Amniotic stem cell (primary cell): ENCODE measurements around the gene NDUFB6.
A peak's percentile ranks its signal among the peaks of the same experiment; 100 is the strongest.
"Not testable (repeated sequence)": the region's sequence is repeated elsewhere in the genome, so short reads cannot be mapped to it uniquely, and the experiment has no call there.

Experiments used
- DNase-seq: peaks from one replicate; lab custom pipeline; 2025; lab: John Stamatoyannopoulos, UW

The NDUFB6 gene

DNA sequence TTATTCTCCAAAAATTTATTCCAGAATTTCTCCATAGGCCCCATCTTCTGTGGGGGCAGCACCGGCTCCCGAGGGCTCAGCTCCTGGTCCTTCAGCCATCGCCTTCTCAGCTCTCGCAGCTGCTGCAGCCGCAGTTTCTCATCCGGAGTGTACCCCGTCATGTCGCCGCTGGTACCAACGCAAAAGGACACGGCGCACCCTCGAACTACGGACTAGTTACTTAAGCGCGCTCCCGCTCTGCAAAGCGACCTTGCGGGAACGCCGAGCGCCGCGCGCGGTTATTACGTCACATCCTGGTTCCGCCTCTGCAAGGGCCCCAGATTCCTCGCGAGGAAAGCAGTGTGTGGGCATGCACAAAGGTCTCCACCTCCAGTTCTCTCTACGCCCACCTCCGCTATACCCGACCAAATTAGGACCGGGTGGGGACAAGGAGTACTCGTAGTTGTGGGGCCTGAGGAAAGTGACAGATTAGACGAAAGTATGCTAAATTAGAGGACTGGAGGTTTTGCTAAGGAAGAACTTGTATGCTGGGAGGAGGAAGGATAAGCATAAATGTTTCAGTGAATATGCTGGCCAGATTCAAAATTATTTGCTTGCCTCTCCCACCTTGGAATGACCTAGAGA lies at the start of gene NDUFB6:
NDUFB6 (minus strand) TSS at position 260 of the 624 bp plus-strand sequence; CDS start at position 161, 99 bp downstream.
- peak; percentile 84 for DNase-seq

- DNase-seq, result no peak
Observed at GRCh38 chr9:32618261-32618660, 45.3 kb upstream of the NDUFB6 start.

DNA sequence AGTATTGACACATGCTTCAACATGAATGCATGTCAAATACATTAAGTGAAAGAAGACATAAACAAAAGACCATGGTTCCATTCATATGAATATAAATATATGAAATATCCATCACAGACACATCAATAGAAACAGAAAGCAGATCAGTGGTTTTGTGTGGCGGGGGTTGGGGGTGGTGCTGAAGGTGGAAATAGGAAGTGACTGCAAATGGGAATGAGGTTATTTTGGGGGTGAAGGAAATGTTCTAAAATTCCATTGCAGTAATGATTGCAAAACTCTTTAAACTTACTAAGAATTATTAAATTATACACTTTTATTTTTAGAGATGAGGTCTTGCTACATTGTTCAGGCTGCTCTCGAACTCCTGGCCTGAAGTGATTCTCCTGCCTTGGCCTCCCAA lies 33.9 kb upstream of the NDUFB6 start:
- no peak for DNase-seq

GRCh38 chr9:32603914-32604852 lies 31.2 kb upstream of the NDUFB6 start:
- no peak for DNase-seq

- not testable (repeated sequence) for DNase-seq
Observed at GRCh38 chr9:32599021-32599420, 26.1 kb upstream of the NDUFB6 start.

GRCh38 chr9:32596936-32597335 lies 24.0 kb upstream of the NDUFB6 start:
- no peak for DNase-seq

DNA sequence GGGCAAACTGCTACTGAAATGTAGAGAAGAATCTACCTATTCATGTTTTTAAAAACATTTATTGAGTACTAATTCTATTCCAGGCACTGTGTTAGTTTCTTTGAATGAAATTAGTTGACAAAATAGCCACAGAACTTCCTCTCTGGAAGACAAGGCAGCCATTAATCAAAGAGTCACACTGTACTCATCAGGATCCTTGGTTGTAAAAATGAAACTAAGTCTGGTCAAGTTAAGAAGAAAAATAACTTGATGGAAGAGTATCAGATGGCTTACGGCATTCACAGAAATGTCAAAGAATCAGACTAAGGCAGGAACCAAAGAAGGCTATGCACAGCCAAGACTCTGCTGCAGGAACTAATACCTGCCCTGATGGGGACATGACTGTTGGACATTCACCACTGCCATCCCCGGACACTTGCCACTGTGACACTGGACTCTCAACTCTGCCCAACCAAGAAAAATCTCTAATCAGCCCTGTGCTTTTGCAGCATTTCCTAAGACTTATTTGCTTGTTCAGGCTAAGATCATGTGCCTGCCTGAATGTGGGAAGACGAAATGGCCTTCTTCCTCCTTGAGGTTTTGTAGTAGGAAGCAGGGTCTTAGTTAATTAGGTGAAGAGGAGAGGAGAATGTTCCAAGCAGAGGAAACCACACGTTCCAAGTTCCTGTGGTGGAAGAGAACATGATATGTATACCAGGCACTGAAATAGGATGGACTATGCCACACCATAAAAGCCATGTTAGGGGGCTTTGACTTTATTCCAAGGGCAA lies 23.3 kb upstream of the NDUFB6 start:
- no peak for DNase-seq

GRCh38 chr9:32590898-32591297 lies 17.9 kb upstream of the NDUFB6 start:
- no peak for DNase-seq

DNA sequence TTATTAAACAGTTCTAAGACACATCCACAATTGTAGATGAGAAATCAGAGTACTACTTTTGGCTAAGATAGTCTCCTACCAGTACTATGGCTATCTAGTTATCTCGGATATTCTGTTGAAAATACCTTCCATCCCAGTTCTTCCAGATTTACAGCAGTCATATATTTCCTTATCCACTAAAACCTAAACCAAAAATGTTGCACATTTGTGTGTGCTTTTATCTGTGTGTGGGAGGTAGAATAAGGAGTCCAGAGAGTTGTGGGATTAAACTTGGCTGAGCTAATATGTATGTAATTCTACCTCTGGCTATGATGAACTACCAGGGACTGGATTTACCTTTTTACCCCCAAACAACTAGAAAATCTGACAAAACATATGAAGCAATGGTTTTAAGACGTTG lies 17.5 kb upstream of the NDUFB6 start:
- DNase-seq, result no peak

DNA sequence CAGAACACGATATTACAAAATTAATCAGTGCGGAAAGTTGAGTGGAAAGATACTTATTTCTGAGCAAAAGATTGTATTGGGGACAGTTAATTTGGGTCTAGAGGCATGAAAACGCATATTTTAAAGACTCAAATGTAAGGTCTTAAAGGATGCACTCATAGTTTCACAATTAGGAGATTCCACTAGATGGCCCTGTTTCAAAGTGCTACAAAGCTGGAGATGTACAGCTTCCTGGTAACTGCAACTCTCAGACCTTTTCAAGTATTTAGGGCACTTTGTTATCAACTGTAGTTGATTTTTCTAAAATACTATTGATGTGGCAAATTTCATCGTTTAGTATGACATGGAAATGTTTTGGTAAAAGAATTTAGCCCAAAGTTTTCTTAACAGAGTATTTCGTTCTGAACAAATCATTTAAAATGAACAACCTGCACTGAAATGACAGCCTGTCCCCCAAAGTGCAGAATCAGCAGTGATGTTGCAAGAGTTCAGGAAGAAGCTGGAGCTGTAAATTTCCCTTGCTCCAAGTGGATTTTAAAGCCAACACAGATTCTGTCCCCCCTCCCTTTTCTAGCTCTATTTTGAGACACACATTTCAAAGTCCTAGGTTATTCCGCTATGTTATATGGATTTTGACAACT lies 16.2 kb upstream of the NDUFB6 start:
- DNase-seq, result no peak

DNA sequence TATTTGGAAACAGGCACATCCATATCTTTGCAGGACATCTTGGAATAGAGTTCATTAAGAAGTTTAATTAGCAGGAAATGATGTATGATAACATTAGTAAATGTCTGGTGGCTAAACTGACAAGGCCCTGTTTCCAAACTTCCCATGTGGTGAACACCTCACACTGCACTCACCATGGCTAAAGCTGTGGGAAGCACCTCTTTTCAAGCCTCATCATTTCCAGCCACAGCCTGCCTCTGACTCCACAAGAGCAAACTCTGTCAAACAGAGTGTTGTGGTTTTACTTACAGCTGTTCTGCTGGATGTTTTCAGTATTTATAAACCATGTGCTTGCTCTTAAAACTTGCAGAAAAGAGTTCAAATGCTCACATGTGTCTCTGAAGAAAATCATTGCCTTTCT lies 14.9 kb upstream of the NDUFB6 start:
- DNase-seq, result no peak

- DNase-seq, result no peak
Observed at GRCh38 chr9:32584784-32585183, 11.8 kb upstream of the NDUFB6 start.

- peak; percentile 17 for DNase-seq
Observed at GRCh38 chr9:32581512-32582143, 8.7 kb upstream of the NDUFB6 start.

- no peak for DNase-seq
Observed at GRCh38 chr9:32580631-32581300, 7.8 kb upstream of the NDUFB6 start.

DNA sequence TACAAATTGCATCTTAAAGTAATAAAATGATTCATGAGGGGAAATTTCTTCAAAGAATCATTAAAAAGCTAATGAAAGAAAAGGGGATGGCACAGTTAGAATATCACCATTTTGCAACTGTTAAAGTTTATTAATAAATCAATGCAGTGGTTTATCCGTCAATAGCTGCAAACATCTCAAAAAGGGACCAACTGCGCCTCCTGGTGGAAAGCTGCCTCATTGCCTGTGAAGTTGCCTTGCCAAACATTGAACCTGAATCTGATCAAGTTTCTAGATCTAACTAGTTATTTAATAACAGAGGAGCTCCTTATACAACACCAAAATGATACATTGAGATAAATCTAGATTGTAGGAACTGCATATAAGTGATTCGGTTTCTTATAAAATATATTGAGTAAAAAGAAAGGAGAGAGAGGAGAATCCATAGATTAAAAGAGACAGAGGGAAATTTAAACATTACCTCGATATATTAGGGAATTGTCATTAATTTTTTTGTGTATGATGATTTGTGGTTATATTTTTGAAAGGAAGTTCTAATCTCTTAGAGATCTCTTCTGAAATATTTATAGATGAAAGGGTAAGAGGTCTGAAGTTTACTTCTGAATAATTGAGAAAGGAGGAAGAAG lies 6.9 kb upstream of the NDUFB6 start:
- peak; percentile 29 for DNase-seq

GRCh38 chr9:32578976-32579375 lies 6.0 kb upstream of the NDUFB6 start:
- DNase-seq, result no peak

DNA sequence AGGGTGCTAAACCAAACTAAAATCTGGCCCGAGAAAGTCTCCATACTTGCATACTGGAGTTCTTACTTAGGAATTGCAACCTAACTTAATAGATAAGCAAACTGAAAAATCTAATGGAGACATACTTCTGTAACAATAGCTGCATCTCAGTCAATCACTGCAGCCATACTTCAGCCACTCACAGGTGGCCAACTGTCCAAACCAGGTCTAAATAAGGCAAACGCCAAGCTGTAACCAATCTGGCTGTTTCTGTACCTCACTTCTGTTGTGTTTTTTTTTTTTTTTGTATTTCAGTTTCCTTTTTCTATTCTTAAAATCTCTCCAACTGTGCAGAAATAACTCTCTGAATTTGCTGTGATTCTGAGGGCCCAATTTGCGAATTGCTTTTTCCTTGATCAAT lies 4.4 kb upstream of the NDUFB6 start:
- no peak for DNase-seq

DNA sequence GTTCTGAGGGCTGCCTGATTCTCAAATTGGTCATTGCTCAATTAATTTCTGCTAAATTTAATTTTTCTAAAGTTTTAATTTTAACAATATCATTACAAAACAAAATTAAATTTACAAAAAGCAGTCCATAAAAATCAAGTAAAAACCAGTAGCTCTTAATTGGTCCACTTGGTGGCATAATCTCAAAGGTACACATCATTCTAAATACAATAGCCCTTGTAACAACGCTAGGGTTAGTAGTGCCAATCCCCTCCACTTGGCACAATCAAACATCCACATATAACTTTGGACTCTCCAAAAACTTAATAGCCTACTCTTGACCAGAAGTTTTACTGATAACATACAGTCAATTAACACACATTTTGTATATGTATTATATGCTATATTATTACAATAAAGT lies 1.9 kb upstream of the NDUFB6 start:
- no peak for DNase-seq

DNA sequence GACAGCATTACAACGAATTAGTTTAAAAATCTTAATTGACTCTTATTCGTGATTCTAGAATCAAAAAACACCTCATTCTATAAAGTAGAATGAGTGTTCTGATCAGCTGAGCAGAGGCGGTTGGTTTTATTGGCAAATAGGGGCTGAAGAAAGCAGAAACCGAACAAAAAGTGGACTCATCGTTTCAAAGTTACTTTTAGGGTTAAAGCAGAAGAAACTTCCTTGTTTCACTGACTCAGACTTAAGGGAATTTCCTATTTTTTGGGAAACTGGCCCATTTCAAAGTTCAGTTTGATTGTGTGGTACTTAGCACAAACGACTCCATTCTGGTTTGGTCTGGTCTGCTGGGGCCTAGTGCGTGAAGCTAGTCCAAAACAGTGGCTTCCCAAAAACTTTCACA lies 862 bp upstream of the NDUFB6 start:
- DNase-seq, result no peak
